HepG2 (cell line): ENCODE data around the gene LZTS2. TPM values are rescaled to one million over a fixed set of nuclear protein-coding genes. Genes with fewer than 3 reads are reported as not detected.

ENCODE experiments used
- ARHGAP35 ChIP-seq: sonication (generic); formaldehyde crosslinking; IDR thresholded peaks from 2 replicates; pipeline ENCODE4 v1.9.0; 2022; ENCODE audit warnings: mild to moderate bottlenecking, inconsistent platforms, moderate library complexity, missing genetic modification reagents, borderline replicate concordance
- CEBPB ChIP-seq: IDR thresholded peaks from 2 replicates; pipeline ENCODE4 v1.6.1; 2011; ENCODE audit warnings: low read depth, low read length, improper control_type of control experiment, borderline replicate concordance
- EHMT2 ChIP-seq: fragments of 200-600 bp; sonication (generic); IDR thresholded peaks from 2 replicates; pipeline ENCODE4 v1.7.0; 2017; ENCODE audit warnings: antibody characterized with exemption, low read depth, low read length, borderline replicate concordance
- KLF11 ChIP-seq: IDR thresholded peaks from 2 replicates; pipeline ENCODE4 v1.6.1; 2016; ENCODE audit warnings: missing compliant biosample characterization
- MBNL3 ChIP-seq: fragments of 250-450 bp; sonication (Bioruptor Pico); conservative IDR thresholded peaks from 2 replicates; pipeline ENCODE4 v1.8.0; 2022; ENCODE audit warnings: mild to moderate bottlenecking, inconsistent platforms
- MIXL1 ChIP-seq: IDR thresholded peaks from 2 replicates; pipeline ENCODE4 v1.6.1; 2016
- PHF21A ChIP-seq: sonication (generic); formaldehyde crosslinking; IDR thresholded peaks from 2 replicates; pipeline ENCODE4 v1.5.0; 2020; ENCODE audit warnings: mild to moderate bottlenecking, missing genetic modification reagents
- RORA ChIP-seq: sonication (generic); formaldehyde crosslinking; IDR thresholded peaks from 2 replicates; pipeline ENCODE4 v1.5.0; 2020; ENCODE audit warnings: mild to moderate bottlenecking, missing genetic modification reagents, moderate library complexity
- TEAD2 ChIP-seq: sonication (generic); formaldehyde crosslinking; IDR thresholded peaks from 2 replicates; pipeline ENCODE4 v1.9.0; 2021; ENCODE audit warnings: missing genetic modification reagents
- ZNF207 ChIP-seq: fragments of 450-650 bp; IDR thresholded peaks from 2 replicates; pipeline ENCODE4 v1.6.1; 2016; ENCODE audit warnings: antibody characterized with exemption, borderline replicate concordance
- ZNF331 ChIP-seq: sonication (generic); formaldehyde crosslinking; IDR thresholded peaks from 2 replicates; pipeline ENCODE4 v1.4.0; 2020; ENCODE audit warnings: missing genetic modification reagents
- ZNF335 ChIP-seq: sonication (generic); formaldehyde crosslinking; IDR thresholded peaks from 2 replicates; pipeline ENCODE4 v1.4.0; 2020; ENCODE audit warnings: missing genetic modification reagents
- ZNF615 ChIP-seq: sonication (generic); formaldehyde crosslinking; IDR thresholded peaks from 2 replicates; pipeline ENCODE4 v1.5.0; 2020; ENCODE audit warnings: mild to moderate bottlenecking, missing genetic modification reagents, borderline replicate concordance
- ZNF720 ChIP-seq: sonication (generic); formaldehyde crosslinking; IDR thresholded peaks from 2 replicates; pipeline ENCODE4 v1.4.0; 2020; ENCODE audit warnings: missing genetic modification reagents
- polyA plus RNA-seq, 8 experiments: library from polyadenylated mRNA; depleted of rRNA in 3 of 8; stranded (reverse) in 7 of 8; unstranded in 1 of 8; fragments of >200 nt; fragmentation: Illumina TruSeq in 4 of 8; extraction: Trizol in 4 of 8; gene quantifications; 2 replicates each; pipeline versions ENCODE4 v1.2.1 to v1.2.3, GENCODE V29; 2011 to 2016; ENCODE audit warnings: low read depth in 4 of 8, missing spikeins in 1 of 8, mixed read lengths in 1 of 8; ENCODE audit not compliant: insufficient read depth in 1 of 8
- total RNA-seq, 5 experiments: library from RNA; depleted of rRNA; stranded (reverse); fragments of >200 nt; fragmentation: Illumina TruSeq; extraction: Trizol; gene quantifications; 2 replicates each; pipeline ENCODE4 v1.2.3, GENCODE V29; 2016; ENCODE audit warnings: low read depth in 1 of 5
- TF ChIP-seq, protein P1 (sequence below): sonication (generic); formaldehyde crosslinking; IDR thresholded peaks from 2 replicates; pipeline ENCODE4 v1.4.0; 2020; ENCODE audit warnings: mild to moderate bottlenecking, missing genetic modification reagents
- TF ChIP-seq, protein P2 (sequence below): sonication (generic); formaldehyde crosslinking; IDR thresholded peaks from 2 replicates; pipeline ENCODE4 v1.4.0; 2020; ENCODE audit warnings: mild to moderate bottlenecking, low read depth, missing genetic modification reagents
- TF ChIP-seq, protein P3 (sequence below): sonication (generic); formaldehyde crosslinking; IDR thresholded peaks from 2 replicates; pipeline ENCODE4 v1.9.0; 2021; ENCODE audit warnings: mild to moderate bottlenecking, missing genetic modification reagents
- TF ChIP-seq, protein P4 (sequence below): sonication (generic); formaldehyde crosslinking; IDR thresholded peaks from 2 replicates; pipeline ENCODE4 v1.5.0; 2020; ENCODE audit warnings: mild to moderate bottlenecking, missing genetic modification reagents
- TF ChIP-seq, protein P5 (sequence below): sonication (generic); formaldehyde crosslinking; IDR thresholded peaks from 2 replicates; pipeline ENCODE4 v1.4.0; 2020; ENCODE audit warnings: missing genetic modification reagents

Gene LZTS2
- total and polyA plus RNA-seq, 2 of the 13 experiments (the other 11 are each of a cell fraction or from before 2014, with no cell fraction given) = 43.6 to 65.6 TPM

DNA sequence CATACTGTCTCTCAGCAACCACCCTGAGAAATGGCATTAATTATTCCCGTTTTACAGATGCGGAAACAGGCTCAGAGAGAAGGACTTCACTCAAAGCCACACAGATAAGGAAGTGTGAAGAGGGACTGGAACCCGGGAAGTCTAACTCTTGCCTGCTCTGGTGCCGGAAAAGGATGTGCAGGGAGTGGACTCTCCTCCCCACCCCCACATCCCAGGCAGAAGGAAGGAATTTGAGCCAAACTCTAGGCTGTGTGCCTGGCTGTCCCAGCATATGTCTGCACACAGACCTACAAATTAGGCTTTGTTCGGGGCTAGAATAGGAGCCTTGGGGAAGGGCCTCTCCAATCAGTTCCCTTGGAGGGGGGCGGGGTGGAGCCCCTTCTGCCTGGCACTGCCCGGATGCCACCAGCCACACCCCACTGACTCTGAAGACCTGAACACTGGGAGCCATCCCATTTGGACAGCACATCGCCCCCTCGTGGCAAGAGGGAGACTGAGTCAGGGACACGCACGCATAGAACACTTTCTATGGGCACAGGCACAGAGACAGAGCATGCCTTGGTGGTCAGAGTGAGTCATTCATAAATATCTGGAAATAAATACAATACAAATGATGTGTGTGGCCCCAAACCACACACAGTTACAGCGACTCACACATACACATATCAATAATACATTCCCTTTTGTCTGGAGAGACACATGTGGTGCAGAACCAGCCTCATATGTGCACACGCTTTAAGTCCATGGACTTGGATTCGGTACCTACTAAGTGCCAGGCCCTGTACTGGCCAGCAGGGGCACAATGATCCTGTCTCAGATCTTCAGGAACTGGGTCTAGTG is 13.1 kb downstream of the LZTS2 start (continued):
- TF ChIP-seq, protein P1, sequence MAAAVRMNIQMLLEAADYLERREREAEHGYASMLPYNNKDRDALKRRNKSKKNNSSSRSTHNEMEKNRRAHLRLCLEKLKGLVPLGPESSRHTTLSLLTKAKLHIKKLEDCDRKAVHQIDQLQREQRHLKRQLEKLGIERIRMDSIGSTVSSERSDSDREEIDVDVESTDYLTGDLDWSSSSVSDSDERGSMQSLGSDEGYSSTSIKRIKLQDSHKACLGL (CRISPR knock-in tag) = no peak
- TF ChIP-seq CEBPB (no peak), EHMT2 (no peak), PHF21A (no peak), ZNF335 (CRISPR knock-in tag) (0 out of 2 replicates have a peak, but pooled peaks have one; percentile 32), RORA (no peak), ZNF331 (CRISPR knock-in tag) (peak; percentile 53; the same call in 1 of the 2 replicates), MIXL1 (no peak), ARHGAP35 (CRISPR knock-in tag) (no peak), ZNF615 (CRISPR knock-in tag) (0 out of 2 replicates have a peak, but pooled peaks have one; percentile 60), TEAD2 (no peak), MBNL3 (CRISPR knock-in tag) (no peak), KLF11 (CRISPR knock-in tag) (no peak), ZNF207 (no peak), ZNF720 (CRISPR knock-in tag) (0 out of 2 replicates have a peak, but pooled peaks have one; percentile 7)
- TF ChIP-seq, protein P2, sequence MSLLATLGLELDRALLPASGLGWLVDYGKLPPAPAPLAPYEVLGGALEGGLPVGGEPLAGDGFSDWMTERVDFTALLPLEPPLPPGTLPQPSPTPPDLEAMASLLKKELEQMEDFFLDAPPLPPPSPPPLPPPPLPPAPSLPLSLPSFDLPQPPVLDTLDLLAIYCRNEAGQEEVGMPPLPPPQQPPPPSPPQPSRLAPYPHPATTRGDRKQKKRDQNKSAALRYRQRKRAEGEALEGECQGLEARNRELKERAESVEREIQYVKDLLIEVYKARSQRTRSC (CRISPR knock-in tag) = no peak
- TF ChIP-seq, protein P3, sequence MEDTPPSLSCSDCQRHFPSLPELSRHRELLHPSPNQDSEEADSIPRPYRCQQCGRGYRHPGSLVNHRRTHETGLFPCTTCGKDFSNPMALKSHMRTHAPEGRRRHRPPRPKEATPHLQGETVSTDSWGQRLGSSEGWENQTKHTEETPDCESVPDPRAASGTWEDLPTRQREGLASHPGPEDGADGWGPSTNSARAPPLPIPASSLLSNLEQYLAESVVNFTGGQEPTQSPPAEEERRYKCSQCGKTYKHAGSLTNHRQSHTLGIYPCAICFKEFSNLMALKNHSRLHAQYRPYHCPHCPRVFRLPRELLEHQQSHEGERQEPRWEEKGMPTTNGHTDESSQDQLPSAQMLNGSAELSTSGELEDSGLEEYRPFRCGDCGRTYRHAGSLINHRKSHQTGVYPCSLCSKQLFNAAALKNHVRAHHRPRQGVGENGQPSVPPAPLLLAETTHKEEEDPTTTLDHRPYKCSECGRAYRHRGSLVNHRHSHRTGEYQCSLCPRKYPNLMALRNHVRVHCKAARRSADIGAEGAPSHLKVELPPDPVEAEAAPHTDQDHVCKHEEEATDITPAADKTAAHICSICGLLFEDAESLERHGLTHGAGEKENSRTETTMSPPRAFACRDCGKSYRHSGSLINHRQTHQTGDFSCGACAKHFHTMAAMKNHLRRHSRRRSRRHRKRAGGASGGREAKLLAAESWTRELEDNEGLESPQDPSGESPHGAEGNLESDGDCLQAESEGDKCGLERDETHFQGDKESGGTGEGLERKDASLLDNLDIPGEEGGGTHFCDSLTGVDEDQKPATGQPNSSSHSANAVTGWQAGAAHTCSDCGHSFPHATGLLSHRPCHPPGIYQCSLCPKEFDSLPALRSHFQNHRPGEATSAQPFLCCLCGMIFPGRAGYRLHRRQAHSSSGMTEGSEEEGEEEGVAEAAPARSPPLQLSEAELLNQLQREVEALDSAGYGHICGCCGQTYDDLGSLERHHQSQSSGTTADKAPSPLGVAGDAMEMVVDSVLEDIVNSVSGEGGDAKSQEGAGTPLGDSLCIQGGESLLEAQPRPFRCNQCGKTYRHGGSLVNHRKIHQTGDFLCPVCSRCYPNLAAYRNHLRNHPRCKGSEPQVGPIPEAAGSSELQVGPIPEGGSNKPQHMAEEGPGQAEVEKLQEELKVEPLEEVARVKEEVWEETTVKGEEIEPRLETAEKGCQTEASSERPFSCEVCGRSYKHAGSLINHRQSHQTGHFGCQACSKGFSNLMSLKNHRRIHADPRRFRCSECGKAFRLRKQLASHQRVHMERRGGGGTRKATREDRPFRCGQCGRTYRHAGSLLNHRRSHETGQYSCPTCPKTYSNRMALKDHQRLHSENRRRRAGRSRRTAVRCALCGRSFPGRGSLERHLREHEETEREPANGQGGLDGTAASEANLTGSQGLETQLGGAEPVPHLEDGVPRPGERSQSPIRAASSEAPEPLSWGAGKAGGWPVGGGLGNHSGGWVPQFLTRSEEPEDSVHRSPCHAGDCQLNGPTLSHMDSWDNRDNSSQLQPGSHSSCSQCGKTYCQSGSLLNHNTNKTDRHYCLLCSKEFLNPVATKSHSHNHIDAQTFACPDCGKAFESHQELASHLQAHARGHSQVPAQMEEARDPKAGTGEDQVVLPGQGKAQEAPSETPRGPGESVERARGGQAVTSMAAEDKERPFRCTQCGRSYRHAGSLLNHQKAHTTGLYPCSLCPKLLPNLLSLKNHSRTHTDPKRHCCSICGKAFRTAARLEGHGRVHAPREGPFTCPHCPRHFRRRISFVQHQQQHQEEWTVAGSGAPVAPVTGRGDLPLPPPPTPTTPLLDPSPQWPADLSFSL (CRISPR knock-in tag) = 0 out of 2 replicates have a peak, but pooled peaks have one; percentile 62
- TF ChIP-seq, protein P4, sequence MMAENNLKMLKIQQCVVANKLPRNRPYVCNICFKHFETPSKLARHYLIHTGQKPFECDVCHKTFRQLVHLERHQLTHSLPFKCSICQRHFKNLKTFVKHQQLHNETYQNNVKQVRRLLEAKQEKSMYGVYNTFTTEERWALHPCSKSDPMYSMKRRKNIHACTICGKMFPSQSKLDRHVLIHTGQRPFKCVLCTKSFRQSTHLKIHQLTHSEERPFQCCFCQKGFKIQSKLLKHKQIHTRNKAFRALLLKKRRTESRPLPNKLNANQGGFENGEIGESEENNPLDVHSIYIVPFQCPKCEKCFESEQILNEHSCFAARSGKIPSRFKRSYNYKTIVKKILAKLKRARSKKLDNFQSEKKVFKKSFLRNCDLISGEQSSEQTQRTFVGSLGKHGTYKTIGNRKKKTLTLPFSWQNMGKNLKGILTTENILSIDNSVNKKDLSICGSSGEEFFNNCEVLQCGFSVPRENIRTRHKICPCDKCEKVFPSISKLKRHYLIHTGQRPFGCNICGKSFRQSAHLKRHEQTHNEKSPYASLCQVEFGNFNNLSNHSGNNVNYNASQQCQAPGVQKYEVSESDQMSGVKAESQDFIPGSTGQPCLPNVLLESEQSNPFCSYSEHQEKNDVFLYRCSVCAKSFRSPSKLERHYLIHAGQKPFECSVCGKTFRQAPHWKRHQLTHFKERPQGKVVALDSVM = no peak
- TF ChIP-seq, protein P5, sequence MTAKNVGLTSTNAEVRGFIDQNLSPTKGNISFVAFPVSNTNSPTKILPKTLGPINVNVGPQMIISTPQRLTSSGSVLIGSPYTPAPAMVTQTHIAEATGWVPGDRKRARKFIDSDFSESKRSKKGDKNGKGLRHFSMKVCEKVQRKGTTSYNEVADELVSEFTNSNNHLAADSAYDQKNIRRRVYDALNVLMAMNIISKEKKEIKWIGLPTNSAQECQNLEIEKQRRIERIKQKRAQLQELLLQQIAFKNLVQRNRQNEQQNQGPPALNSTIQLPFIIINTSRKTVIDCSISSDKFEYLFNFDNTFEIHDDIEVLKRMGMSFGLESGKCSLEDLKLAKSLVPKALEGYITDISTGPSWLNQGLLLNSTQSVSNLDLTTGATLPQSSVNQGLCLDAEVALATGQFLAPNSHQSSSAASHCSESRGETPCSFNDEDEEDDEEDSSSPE (CRISPR knock-in tag) = no peak
